Measurements from ENCODE around the gene HOXC6. TPM values are rescaled to one million over a fixed set of nuclear protein-coding genes. Genes with fewer than 3 reads are reported as not detected.

HOXC6 gene
- total and polyA plus RNA-seq, 9 of the 15 experiments (the other 6 are each of a cell fraction or from before 2014, with no cell fraction given), result 0.06 to 4.0 (median 1.4) TPM

GRCh38 chr12:54000116-54001114, 27.8 kb upstream of the HOXC6 start, which contains the start of gene HOXC9 (continued):
- TF ChIP-seq REST (IDR thresholded peaks at IDR 0.05; ENCODE audit: borderline replicate concordance) (no peak; the same call in 1 of the 2 replicates), REST (CRISPR knock-in tag; IDR thresholded peaks at IDR 0.05; ENCODE audit: low read depth) (no peak), EP400 (IDR thresholded peaks at IDR 0.05) (peak; percentile 39), FIP1L1 (IDR thresholded peaks at IDR 0.05; ENCODE audit: low read depth, low read length, poor library complexity, severe bottlenecking) (peak; percentile 32), ZNF232 (CRISPR knock-in tag; IDR thresholded peaks at IDR 0.05) (0 out of 2 replicates have a peak, but pooled peaks have one; percentile 44), CREB1 (IDR thresholded peaks at IDR 0.05) (0 out of 2 replicates have a peak, but pooled peaks have one; percentile 24), CREB1 (CRISPR knock-in tag; IDR thresholded peaks at IDR 0.05) (peak; percentile 50; the same call in 1 of the 2 replicates), STAG1 (CRISPR knock-in tag; IDR thresholded peaks at IDR 0.05; ENCODE audit: borderline replicate concordance) (no peak), LCOR (CRISPR knock-in tag; IDR thresholded peaks at IDR 0.05) (0 out of 2 replicates have a peak, but pooled peaks have one; percentile 43), NCOA1 (IDR thresholded peaks at IDR 0.05; ENCODE audit: low read depth) (no peak)
- TF ChIP-seq, protein P1, sequence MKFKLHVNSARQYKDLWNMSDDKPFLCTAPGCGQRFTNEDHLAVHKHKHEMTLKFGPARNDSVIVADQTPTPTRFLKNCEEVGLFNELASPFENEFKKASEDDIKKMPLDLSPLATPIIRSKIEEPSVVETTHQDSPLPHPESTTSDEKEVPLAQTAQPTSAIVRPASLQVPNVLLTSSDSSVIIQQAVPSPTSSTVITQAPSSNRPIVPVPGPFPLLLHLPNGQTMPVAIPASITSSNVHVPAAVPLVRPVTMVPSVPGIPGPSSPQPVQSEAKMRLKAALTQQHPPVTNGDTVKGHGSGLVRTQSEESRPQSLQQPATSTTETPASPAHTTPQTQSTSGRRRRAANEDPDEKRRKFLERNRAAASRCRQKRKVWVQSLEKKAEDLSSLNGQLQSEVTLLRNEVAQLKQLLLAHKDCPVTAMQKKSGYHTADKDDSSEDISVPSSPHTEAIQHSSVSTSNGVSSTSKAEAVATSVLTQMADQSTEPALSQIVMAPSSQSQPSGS (CRISPR knock-in tag; IDR thresholded peaks at IDR 0.05), result no peak
- TF ChIP-seq, protein P2, sequence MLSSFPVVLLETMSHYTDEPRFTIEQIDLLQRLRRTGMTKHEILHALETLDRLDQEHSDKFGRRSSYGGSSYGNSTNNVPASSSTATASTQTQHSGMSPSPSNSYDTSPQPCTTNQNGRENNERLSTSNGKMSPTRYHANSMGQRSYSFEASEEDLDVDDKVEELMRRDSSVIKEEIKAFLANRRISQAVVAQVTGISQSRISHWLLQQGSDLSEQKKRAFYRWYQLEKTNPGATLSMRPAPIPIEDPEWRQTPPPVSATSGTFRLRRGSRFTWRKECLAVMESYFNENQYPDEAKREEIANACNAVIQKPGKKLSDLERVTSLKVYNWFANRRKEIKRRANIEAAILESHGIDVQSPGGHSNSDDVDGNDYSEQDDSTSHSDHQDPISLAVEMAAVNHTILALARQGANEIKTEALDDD (IDR thresholded peaks at IDR 0.05), result no peak
- TF ChIP-seq, protein P3, sequence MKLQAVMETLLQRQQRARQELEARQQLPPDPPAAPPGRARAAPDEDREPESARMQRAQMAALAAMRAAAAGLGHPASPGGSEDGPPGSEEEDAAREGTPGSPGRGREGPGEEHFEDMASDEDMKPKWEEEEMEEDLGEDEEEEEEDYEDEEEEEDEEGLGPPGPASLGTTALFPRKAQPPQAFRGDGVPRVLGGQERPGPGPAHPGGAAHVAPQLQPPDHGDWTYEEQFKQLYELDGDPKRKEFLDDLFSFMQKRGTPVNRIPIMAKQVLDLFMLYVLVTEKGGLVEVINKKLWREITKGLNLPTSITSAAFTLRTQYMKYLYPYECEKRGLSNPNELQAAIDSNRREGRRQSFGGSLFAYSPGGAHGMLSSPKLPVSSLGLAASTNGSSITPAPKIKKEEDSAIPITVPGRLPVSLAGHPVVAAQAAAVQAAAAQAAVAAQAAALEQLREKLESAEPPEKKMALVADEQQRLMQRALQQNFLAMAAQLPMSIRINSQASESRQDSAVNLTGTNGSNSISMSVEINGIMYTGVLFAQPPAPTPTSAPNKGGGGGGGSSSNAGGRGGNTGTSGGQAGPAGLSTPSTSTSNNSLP (IDR thresholded peaks at IDR 0.05; ENCODE audit: borderline replicate concordance, low read depth, low read length), result no peak
